Activated CD4-positive, CD25-positive, alpha-beta regulatory T cell (primary cell): ENCODE results near the gene DYSF.

Experiments
- DNase-seq, 4 experiments: peaks; one replicate each; lab custom pipeline; 2025; lab: John Stamatoyannopoulos, UW

DYSF gene

DNA sequence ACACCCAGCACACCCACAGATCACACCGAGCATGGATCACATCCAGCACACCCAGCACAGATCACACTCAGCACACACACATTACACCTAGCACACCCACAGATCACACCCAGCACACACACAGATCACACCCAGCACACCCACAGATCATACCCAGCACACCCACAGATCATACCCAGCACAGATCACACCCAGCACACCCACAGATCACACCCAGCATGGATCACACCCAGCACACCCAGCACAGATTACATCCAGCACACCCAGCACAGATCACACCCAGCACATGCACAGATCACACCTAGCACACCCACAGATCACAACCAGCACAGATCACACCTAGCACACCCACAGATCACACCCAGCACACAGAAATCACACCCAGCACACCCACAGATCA lies 118.6 kb downstream of the DYSF start:
- DNase-seq, result no peak

DNA sequence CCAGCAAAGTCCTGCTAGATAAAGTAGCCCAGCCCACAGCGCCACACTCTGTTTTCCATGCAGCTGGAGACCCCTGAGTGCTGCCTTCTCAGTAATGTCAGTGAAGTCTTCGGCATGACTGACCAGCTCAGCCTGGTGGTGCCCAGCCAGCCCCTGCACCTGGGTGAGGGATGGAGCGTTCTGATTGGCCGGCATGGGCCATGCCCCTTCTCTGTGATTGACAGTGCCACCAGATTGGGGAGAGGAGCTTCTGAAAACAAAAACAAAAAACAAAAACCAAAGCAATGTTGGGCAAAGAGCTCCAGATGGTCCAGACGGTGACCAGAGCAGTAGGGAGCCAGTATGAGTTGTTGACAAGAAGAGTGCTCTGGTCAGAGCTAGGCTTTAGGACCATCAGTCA lies 122.6 kb downstream of the DYSF start:
- no peak for DNase-seq

DNA sequence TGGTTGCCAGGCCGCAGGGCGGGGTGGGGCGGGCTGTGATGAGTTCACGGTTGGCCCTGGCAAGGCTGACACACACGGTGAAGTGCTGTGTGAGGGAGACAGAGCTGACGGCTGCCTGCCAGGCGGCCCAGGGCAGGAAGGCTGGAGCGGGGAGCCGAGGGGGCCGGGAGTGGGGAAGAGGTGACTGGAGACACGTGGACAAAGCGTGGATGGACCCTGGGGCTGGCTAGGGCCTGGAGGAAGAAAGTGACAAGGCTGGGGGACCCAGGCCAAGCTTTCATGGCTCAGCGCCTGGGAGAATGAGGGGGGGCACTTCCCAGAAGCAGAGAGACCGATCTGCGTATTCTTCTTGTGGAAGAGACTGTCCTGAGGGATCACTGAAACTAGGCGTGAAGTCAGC lies 123.2 kb downstream of the DYSF start:
- DNase-seq, result no peak

DNA sequence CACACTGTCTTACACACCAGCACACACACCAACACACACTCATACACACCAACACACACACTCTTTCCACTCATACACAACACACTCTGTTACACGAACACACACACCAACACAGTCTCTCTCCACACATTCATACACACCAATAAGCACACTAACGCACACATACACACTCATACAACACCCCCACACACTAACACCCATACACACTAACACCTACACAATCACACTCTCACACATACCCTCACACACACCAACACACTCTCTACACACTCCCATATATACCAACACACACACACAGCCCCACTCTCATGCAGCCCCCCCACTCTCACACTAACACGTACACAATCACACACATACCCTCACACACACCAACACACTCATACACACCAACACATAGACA lies 123.8 kb downstream of the DYSF start:
- no peak for DNase-seq

DNA sequence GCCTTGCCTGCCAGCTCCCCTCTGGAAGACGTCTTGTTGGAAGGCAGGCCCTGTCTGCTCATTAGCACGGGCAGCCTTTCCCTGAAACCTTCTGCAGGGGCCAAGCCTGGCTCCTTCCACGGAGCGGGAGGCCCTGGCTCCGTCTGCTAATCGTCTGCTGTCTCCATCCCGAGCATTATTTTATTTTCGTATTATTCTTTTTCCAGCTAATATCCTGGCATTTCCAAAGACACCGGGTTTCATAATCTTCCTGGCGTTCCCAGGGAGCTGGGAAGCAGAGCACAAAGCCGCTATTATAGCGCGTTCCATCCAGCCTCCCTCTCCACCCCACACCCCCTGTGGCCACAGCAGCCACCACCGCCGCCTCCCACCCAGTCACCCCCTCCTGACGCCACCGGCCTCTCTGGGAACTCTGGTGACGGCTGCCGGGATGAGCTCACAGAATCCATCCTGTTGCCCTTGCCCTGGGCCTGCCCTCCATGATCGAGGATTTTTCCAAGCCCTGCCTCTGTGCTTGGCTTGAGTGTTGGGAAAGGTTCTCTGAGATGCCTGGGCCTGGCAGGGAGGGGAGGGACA lies 125.5 kb downstream of the DYSF start:
- no peak for DNase-seq

DNA sequence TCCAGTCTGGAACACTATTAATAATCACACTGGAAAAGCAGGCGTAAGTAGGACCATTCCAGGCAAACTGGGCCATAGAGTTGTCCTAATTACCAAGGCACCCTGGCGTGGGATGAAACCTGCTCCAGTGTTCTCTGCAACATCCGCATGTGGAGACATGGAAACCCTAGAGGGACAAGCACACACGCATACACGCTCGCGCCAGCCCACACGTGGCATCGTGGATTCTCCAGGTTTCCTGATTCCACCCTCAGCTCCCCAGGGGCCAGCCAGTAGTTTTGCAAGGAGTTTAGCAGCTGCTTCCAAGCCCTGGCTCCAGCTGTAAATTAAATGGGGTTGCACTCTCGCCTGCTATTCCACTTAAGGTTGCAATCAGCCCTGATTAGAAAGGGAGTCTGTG lies 127.7 kb downstream of the DYSF start:
- no peak for DNase-seq

DNA sequence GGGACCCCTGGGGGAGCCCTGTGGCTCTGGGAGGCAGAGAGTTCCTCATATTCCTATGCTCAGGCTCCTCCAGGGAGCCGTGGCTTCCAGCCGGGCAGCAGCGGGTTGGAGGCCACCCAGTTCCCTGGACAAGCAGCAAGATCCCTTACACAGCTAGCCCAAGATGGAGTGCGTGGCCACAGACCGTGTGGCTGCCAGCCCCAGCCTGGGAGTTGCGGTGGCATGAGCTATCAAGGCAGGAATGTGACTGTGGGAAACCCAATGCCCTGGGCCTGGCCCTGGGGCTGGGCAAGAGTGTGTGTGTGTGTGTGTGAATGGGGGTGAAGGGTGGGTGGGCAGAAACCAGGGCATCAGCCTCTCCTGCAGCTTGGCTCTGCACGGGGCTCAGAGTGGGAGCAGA lies 130.5 kb downstream of the DYSF start:
- DNase-seq, result no peak

DNA sequence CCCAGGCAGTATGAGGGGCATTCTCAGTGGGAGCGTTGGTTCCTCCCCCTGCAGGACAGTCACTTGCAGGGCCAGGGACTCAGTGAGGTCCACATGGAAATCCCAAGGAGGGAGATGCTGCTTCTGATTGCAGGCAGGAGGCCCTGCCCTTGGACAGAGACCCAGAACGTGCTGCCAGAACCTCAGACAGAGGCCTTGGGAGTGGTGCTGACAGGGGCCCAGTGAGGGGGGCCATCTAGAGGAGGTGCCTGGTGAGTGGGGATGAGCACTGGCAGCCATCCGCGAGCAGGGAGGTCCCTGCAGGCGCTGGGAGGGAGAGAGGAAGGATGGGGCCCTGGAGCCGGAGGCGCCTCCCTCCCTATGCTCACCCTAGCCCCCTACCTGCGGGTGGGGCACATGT lies 133.1 kb downstream of the DYSF start:
- DNase-seq, result no peak

DNA sequence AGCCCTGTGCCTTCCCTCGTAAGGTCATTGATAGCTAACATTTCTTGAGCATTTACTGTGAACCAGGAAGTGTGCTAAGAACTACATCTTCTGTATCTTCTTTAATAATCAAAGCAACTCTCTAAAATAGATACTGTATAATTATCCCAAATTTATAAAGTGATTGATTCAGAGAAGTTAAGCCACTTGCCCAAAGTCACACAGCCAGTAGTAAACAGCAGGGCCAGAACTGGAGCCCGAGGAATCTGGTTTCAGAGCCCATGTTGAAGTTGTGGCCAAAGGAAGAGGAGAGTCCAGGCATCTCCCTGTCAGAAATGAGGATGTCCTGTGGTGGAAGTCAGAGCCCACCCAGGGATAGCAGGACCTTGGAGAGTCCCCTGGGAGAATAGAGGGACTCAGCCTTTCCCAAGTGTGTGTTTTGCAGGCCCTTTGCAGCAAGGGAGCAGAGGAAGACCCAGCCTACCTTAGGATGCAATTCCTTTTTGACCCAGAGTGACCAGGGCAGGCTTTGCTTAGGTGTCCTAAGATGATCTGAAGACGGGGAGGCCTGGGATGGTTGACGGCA lies 134.2 kb downstream of the DYSF start:
- no peak for DNase-seq

DNA sequence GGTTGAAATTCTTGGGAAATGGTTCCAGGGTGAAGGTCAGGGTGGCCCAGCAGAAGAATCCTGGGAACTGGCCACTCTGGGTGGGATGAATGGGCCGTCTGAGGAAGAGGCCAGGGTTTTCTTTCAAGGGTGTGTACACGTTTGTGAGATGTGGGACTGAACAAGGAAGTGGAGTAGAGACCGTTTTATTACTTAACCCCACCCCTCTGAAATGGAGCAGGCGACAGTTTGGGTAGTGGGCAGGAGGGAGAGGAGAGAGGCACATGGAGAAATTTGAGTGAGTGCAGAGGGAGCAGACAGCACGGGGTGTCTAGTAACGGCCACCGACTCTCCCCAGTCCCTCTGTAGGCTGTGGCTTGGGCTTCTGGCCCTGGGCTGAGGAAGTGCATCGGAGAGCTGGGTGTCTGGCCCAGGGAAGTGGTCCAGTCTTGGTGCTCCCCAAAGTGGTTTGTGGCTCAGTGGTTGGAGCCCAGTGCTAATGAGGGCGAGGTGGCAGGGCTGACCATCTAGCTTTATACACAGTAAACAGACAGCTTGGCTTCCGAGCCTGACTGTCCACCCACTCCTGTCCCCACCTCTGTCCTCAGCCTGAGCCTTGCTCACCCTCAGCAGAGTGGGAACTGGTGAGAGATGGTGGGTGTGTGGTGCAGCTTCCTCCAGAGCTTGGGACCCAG lies 135.3 kb downstream of the DYSF start:
- no peak for DNase-seq

DNA sequence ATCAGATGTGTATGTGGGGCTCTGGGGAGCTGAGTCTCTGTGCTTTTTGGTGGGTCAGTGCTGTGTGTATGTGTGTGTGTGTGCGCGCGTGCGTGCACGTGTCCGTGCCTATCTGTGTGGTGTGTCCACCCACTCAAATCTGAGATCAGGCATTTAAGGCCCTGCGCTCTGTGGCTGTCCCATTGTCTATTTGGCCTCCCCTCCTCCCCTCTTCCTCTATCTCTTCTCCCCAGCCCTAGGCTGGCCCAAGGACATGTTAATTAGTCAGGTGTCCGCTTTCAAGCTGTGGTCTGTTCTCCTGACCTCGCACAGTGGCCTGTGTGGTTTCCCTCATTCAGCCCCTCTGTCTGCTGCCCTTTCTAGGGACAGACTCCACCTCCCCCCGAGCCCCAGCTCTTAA lies 136.4 kb downstream of the DYSF start:
- no peak for DNase-seq

DNA sequence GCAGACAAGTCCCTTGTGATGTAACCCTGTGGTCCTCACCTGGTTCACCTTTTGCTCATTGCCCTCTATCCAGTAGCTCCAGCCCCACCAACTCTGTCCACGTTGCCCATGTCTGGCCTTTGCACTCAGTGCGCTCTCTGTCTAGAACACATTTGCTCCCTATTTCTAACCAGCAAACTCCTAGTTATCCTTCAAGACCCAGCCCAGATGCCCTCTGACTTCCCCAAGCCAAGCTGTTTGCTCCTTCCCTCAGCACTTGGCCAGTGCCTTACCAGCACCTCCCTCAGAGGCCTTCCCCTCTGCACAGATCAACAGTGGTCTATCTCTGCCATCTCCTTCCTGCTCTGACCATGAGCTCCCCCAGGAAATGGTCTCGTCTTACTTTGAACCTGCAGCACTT lies 137.7 kb downstream of the DYSF start:
- DNase-seq, result no peak

DNA sequence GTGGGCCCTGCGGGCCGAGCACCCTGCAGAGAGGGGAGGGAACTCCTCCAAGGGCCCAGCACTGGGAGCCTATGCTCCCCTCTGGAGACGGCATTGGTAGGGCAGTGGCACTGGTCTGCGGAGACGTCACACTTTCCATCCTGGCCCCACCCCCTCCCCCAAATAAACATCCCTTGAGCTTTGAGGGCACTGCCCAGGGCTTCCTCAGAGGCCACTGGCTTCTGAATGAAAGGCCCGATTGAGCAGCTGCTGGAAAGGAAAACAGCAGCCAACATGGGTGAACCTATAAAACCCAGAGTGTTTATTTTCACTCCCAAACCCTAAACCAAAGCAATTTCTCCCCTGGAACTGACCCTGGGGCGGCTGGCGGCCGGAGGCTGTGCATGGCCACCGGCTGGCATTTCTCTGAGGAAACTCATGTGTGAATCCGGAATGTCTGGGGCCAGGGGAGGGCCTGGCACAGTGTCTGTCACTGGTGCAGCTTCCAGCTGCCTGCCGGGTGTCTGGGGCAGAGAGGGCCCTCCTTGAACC lies 138.9 kb downstream of the DYSF start:
- no peak for DNase-seq

DNA sequence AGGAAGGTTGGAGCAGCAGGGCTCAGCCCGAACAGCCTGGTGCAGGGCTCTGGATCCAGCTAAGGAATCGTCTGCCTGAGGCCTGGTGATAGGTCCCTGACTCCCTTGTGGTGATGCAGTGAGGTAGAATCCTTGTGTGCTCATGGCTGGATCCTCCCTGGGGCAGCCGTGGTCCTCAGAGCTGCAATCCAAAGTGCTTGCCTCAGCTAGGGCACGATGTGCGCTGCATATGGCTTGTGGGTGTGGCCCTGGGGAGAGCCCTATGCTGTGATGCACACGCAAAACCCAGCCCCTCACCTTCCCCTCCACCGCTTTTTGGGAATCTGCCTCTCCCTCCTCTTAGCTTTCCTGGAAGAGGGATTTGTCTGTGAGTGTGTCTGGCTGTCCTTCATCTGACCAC lies 142.2 kb downstream of the DYSF start:
- no peak for DNase-seq

DNA sequence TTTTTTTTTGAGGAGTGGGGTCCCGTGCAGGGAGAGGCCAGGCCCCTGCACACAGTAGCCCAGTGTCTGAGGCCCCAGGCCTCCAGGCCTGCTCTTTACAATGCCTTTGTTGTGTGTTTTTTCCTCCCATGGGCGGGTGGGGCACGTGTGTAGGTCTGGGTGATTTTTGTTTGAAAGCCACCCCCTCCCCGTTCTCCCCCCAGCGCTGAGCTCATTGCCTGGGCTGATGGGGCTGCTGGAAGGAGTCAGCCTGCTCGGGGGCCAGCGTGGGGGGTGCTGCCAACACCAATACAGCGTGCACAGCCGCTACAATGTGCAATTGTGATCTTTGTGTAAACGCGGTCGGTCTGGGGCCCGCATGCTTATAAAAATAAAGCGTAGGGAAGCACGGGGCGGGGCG lies 142.7 kb downstream of the DYSF start:
- no peak for DNase-seq

DNA sequence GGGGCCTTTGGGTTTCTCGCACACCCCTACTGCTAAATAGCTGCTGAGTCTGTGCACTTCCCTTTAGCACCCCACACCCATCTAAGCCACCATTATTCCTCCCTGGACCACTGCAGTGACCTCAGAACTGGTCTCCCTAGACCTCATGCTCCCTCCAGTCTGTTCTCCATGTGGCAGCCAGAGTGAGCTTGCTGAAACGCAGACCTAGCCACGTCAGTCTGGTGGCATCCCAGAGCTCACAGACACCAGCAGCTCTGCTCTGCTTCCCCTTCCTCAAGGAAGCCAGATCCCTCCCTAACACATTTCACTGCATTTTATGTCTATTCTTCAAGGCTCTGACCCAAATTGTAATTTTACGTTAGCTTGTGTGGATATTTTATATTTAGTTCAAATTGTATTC lies 144.4 kb downstream of the DYSF start:
- no peak for DNase-seq

DNA sequence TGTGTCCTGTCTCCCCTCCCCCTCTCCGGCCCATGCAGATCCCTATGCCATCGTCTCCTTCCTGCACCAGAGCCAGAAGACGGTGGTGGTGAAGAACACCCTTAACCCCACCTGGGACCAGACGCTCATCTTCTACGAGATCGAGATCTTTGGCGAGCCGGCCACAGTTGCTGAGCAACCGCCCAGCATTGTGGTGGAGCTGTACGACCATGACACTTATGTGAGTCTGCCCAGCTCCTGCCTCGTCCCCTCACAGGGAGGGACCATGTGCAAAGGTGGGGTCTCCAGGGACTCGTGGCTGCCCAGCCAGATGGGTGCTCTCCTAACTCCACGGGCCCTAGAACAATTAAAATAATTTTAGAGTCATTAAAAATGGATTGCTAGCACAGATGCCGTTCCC lies 145.2 kb downstream of the DYSF start:
- no peak for DNase-seq

DNA sequence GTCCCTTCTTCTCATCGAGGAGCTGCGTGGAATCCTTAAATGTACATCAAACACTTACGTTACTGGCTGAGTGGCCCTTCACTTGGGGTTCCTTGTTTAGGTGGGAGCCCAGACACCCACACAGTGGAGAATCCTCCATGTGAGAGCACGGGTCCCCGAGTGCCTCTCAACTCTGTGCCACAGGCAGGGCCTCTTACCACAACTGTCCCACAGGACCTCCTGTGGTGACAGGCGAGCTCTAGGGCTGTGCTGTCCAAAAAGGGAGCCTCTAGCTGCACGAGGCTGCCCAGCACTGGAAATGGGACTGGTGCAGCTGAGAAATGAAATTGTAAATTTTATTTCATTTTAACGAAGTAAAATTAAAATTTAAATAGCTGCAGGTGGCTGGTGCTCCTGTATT lies 145.7 kb downstream of the DYSF start:
- no peak for DNase-seq

DNA sequence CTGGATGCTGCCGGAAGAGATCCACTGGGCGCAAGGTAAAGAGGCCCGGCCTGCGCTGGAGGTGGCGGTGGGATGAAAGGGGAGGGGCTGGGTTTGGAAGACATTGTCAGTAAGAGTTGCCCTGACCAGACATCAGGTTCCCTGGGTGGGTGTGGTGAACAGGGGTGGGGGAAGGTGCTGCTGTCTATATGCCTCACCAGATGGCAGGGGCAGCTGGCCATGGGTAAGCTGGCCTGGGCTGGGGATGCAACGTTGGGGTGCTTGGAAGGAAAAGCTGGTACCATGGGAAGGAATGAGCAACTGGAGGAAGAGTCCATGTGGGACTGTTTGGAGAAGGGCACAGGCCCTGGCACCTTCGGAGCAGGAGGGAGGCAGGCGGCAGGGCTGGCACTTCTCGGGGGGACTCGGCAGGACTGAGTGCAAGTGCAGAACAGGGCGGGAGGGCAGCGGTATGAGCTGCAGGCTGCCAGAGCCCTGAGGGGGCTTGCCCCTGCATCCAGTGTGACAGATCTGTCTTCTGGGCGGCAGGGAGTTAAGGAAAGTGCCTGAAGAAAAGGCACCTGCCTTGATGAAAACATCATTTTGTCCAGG lies 146.4 kb downstream of the DYSF start:
- no peak for DNase-seq

DNA sequence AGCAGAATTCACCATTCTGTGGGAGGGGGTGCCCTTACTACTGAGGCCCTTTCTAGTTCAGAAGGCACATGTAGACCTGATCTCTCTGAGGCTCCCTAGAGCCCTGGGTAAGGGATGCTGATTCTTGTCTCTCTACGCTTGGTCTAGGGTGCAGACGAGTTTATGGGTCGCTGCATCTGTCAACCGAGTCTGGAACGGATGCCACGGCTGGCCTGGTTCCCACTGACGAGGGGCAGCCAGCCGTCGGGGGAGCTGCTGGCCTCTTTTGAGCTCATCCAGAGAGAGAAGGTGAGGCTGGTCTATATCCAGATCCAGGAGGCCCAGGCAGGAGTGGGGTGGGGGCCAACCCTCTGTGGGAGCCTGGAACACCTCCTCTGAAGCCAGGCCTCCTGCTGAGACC lies 147.2 kb downstream of the DYSF start:
- DNase-seq, result no peak

DNA sequence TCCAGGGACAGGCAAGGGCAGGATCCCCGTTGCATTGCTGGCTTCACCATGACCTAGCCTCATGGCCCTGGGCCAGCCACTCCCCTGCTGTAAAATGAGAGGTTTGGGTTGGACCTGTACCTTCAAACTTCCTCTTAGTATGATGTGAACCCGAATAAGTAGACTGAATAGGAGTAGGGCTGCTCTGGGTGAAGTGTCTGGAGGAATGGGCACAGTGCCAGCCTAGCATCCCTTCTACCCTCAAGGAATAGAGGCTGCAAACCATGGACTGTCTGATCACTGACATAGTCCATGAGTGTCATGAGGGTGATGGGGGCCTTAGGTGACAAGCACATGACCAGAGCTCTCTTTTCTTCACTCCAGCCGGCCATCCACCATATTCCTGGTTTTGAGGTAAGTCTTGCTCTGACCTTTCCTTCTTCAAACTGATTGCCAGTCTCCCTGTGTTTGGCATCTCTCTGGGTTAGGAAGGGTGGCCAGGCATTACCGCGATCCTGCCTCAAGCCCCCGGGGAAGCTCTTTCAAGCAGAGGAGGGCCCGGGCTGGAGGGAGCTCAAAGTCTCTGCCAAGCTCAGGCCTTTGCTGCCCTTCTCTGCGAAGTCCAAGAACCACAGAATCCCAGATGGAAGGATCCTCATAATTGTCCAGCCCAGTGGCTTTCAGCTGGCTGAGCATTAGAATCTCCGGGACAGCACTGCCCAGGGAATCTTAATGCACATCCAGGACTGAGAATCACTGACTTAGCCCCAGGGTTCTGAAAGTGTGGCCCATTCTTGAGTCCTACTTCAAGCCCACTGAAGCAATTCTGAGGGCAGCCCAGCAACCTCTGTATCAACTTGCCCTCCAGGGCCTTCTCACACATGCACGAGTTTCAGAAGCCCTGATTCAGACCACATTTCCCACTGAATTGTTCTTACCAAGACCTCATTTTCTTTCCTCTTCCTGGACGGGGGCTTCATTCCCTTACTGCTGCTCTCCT lies 148.1 kb downstream of the DYSF start:
- no peak for DNase-seq

DNA sequence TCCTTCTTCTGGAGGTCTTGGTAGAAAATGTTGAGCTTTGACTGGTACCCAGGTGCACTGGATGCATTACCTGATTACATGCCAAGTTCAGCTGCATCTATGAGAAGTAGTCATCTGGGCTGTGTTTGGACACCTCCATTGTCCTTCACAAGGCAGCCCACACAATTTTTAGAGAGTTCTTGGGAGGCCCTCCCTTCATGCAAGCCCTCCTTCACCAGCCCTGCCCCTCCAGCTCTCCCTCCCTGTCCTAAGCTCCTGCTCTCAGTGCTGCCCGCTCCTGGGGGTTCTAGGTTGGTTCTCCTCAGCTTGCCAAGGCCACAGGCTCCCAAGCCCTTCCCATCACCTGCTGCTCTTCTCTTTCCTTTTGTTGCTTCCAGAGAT lies 148.7 kb downstream of the DYSF start:
- no peak for DNase-seq
